ENCODE measurements around the gene PSAPL1.

The PSAPL1 gene

GRCh38 chr4:7429601-7430078, 5.1 kb downstream of the PSAPL1 start:
- DNase-seq, result no peak

DNA sequence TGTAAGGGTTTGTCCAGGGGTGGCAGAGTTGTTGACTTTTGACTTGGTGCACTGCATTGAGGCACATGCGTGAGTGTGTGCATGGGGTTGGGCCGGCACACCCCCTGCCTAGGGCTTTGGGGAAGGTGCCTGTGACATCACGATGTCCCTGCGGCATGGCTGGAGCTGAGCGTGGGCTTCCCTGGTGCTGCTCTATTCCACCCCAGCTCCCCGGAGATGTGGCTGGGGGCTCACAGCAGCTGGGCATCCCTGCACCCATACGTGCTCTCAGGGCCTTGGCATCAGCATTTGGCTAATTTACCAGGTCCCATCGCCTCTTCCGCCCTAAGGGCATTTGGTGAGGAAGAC, 5.7 kb downstream of the PSAPL1 start:
- DNase-seq, result no peak

- DNase-seq, result no peak
Observed at GRCh38 chr4:7428261-7429068, 6.3 kb downstream of the PSAPL1 start.

GRCh38 chr4:7427831-7428260, 6.9 kb downstream of the PSAPL1 start:
- no peak for DNase-seq

DNA sequence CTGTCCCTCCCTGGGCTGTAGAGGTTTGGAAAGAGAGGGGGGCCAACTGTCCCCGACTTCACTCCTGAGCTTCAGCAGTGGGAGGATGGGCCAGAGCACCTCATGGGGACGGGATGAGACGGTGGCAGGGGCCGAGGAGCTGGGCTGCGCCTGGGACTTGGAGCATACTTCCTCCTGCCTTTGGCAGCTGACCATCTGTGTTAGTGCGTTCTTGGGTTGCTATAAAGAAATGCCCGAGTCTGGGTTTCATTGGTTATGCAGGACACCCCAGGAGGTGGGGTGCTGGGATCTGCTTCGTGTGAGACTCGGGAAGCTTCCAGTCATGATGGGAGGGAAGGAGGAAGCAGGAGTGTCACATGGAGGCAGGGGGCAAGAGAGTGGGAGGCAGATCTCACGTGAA, 7.4 kb downstream of the PSAPL1 start:
- no peak for DNase-seq

DNA sequence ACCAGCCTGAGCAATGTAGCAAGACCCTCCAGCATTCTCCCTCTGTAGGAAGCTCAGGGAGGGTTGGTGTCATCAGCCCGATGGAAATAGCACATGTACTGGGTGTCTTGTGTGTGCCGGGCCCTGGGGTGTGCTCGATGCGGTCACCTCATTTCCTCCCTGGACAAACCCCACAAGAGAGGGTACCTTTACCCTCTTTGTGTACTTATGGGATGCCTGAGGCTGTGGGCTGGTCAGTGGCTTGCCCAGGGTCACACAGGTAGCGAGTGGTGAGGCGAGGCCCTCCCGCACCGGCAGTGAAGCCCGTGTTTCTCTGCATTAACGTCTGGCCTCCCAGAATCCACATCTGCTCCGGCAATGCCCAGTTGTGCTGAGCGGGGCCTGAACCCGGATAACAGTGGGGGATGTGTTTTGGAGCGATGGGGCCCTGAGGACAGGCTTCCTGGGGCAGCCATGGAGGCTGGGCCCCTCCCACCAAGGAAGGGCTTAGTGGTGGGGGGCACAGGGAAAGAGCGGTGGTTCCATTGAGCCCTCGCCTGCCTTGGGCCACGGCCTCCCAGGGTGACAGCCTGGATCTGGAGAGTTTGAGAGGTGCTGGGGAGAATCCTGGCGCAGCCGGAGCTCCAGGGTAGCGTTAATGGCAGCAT, 8.1 kb downstream of the PSAPL1 start:
- no peak for DNase-seq

DNA sequence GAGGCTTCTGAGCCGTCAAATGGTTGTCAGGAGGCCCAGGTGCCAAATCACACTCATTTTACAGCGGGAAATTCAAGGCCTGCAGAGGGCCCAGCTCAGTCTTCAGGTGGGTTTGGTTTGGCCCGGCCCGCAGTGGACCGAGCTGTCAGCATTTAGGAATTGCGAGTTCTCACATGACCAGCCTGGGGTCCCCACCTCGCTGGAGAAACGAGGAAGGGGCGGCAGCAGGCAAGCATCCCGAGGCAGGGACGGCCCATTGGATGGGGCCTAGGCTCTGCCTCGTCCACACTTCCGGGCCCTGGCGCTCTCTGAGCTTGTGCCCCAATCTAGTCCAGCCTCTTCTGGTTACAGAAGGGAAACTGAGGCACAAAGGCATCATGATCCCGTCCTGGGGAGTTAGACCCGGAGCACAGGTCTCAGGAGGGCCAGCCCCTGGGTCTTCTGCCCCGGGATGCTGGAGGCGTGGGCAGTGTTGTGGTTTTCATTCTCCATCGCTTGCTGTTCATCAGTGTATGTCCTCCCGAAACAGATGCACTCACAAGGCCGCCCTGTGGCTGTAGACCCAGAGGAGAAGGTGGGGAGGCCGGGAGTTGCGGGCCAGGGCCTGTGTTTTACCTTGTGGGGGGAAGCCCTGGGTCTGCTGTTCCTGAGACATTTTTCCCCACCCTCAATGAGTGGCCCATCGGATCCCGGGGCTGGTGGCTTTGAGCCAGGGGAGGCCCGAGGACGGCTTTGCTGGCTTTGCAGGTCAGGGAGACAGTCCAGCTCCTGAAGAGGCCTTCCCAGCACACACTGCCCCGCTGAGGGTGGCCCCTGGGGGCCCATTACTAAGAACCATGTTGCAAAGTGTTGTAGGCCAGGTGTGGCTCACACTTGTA, 8.9 kb downstream of the PSAPL1 start:
- no peak for DNase-seq

DNA sequence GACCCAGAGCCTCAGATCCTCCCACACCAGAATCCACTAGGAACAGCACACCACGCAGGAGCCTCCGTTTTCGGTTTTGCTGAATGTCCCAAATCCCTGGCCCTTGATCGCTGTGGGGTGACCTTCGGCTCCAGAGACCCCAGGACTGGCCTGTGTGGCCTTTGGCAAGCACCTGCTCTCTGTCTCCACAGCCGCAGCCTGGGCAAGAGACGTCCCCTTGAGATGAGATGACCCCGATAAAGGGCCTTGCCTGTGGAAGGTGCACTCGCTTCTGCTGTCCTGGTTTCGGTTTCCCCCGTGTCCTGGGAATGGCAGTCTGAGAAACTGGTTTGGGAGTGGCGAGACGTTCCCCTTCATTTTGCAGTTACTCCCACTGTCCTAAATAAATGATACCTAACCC, 9.6 kb downstream of the PSAPL1 start:
- no peak for DNase-seq

GRCh38 chr4:7424553-7425111, 10.1 kb downstream of the PSAPL1 start:
- no peak for DNase-seq

DNA sequence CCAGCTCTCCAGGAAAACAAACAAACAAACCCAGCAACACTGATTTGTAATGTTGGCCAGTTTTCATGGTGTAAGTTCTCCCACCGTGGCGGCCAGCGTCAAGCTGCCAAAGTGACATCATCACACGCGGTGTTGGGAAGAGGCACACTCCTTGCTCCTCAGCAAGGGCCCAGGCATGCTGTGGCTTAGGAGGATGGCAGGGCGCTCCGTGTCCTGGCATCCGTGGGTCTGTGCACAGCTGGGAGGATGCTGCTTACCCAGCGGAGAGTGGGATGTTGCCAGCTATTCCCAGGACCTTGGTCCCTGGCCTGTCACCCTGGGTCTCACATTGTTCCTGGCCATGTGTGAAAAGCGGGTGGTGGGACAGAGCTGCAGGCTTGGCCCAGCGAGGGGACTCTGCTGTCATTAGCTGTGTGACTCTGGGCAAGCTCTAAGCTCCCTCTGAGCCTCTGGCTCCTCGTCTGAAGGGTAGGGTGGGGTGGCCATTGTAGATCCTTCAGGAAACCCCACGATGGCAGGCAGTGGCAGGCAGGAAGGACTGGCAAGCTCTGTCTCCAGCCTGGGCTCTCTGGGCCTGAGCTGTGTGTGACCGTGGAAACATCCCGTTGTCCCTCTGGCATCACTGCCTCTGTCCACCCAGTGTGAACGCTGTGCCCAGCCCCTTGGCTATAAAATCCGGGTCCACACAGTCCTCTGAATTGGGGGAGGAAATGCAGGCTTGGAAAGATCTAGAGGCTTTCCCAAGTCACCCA, 10.8 kb downstream of the PSAPL1 start:
- DNase-seq, result no peak

DNA sequence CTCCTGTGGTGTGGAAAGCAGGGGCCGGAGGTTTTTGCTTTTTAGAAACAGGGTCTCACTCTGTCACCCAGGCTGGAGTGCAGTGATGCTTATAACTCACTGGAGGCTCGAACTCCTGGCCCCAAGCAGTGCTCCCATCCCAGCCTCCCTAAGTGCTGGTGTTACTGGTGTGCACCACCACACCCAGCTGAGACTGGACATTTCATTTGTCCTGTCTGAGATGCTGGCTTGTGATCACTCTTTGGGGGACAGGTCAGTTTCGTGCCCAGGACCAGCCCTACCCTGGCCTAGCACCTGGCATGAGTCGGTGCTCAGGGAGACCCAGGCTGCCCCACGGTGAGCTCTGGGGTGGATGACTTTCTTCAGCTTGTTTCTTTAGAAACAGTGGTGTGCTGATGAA, 11.3 kb downstream of the PSAPL1 start:
- no peak for DNase-seq

GRCh38 chr4:7422898-7423180, 11.9 kb downstream of the PSAPL1 start:
- no peak for DNase-seq

- no peak for DNase-seq
Observed at GRCh38 chr4:7422151-7422897, 12.4 kb downstream of the PSAPL1 start.

DNA sequence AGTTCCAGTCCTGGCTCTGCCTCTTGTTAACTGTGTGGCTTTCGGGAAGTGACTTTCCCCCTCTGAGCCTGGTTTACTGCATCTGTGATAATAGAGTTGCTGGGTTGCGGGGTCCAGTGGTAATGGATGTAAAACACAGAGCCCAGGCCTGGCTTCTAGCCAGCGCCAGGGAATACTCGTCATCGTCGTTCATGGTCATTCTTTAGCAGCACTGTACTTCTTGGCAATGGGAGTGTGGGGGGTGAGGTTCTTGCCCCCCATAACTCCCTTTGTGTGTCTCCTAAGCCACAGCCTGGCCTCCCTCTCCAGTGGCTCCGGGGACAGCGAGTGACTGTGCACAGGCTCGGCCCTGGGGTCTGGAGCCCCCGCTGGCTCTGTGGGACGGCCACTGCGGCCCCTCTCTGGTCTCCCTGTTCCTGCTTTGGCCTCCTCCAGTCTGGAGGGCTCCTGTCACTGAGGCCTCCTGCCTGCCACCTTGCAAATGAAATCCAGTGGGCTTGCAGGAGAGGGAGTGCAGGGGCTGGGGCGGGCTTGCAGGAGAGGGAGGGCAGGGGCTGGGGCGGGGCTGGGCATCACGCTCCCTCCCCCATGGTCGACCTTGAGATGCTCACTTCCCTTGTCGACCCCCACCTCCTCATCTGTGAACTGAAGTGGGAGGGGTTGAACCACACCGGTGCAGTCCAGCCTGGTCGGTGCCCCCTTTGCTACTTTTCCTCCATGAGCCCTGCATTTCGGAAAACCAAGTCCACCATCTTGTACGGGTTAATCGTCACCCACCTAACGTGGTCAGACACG, 13.2 kb downstream of the PSAPL1 start:
- DNase-seq, result no peak

GRCh38 chr4:7420661-7421040, 14.1 kb downstream of the PSAPL1 start:
- no peak for DNase-seq

DNA sequence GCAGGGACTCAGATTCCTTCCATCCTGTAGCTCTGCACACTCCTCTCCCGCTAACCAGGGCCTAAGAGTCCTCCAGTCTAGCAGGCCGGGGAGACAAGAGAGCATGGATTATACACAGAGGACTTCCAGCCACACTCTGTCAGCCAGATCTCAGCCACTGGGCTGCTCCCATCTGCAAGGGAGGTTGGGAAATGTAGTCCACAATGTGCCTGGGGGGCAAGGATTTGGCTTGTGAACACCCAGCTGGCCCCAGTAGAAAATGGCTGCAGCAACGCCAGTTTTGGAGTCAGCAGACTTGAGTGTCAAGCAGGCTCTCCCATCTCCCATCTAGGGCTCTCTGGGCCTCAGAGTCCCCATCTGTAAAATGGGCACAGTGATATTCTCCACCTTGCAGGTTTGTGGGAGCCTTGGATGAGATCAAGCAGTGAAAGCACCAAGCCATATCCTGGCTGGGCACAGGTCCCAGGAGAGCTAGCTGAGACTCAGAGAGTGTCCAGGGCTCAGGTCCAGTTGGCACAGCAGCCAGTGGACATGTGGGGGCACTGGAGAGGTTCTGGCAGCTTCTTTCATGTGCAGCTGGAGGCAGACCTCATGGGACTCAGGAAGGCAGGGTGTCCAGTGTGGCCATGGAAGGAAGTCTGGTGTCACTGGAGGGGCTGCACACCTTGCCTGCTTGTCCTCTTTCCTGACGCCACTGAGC, 14.6 kb downstream of the PSAPL1 start:
- DNase-seq, result no peak

DNA sequence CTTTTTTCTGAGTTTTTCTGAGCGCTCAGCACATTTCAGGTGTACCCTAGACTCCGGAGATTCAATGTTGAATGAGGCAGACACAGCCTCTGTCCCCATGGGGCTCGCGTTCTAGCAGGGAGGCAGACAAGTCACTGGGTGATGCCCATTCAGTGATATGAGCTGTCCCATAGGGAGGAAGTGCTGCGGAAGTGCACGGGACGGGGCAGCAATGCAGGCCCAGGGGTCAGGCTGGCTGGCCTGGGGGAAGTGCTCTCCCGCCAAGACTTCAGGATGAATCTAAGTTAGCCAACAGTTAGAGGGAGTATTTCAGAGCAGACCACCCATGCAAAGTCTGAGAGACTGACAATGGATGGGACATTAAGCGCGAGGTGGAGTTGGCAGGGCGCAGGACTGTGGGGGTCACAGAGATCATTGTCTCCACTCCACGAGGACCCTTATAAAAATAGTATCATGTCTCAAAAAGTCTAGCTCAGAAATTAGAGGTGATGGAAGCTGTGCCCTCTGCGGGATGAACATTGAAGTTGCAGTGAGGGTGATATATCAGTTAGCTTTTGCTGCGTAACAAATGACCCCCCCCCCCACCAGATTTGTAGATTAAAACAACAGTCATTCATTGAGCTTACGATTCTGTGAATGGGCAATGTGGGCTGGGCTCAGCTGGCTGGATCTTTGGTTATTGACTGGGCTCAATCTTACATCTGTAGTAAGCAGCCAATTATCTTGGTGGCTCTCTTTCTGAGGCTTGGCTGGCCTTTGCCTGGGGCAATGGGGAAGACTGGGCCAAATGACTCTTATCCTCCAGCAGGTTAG, 16.4 kb downstream of the PSAPL1 start:
- DNase-seq, result no peak

- no peak for DNase-seq
Observed at GRCh38 chr4:7417639-7418038, 17.1 kb downstream of the PSAPL1 start.

- DNase-seq, result no peak
Observed at GRCh38 chr4:7416745-7417432, 17.8 kb downstream of the PSAPL1 start.
